Upper lobe of left lung (tissue), 4 donors: ENCODE data around the gene PTGIS.

ENCODE experiments used
- CTCF ChIP-seq, 6 experiments: fragments of 450-650 bp in 4 of 6; fragments of 200-600 bp in 2 of 6; sonication (generic) in 2 of 6; IDR thresholded peaks; one replicate each; pipeline ENCODE4 v1.5.1; 2016 to 2019; ENCODE audit warnings: antibody characterized with exemption in 6 of 6
- EP300 ChIP-seq, 4 donors: sonication (generic); formaldehyde crosslinking; IDR thresholded peaks; one replicate each; pipeline ENCODE4 v1.5.1; 2017; ENCODE audit warnings: antibody characterized with exemption in 4 of 4, control low read depth in 2 of 4
- POLR2A ChIP-seq, 4 donors: fragments of 450-650 bp; IDR thresholded peaks; one replicate each; pipeline ENCODE4 v1.5.1; 2016 to 2017; ENCODE audit warnings: antibody characterized with exemption in 4 of 4, mild to moderate bottlenecking in 2 of 4
- POLR2AphosphoS5 ChIP-seq, 2 donors: sonication (generic); formaldehyde crosslinking; IDR thresholded peaks; one replicate each; pipeline ENCODE4 v1.5.1; 2017; ENCODE audit warnings: antibody characterized with exemption in 2 of 2

- TF ChIP-seq CTCF (IDR thresholded peaks at IDR 0.05) (no peak), POLR2AphosphoS5 (IDR thresholded peaks at IDR 0.05) (no peak), EP300 (IDR thresholded peaks at IDR 0.05) (no peak), POLR2A (IDR thresholded peaks at IDR 0.05) (no peak)
These were observed 24.2 kb upstream of the PTGIS start for GRCh38 chr20:49592120-49592519.
